ENCODE data around the gene JAG2. TPM values are rescaled to one million over a fixed set of nuclear protein-coding genes. Genes with fewer than 3 reads are reported as not detected.

The JAG2 gene
- total and polyA plus RNA-seq, 2 of the 4 experiments (the other 2 are of a cell fraction): 0.18 to 0.58 TPM

- peaks cover 34% of the 10 kb centered on the region for H3K27me3 ChIP-seq (ENCODE audit: control insufficient read depth, insufficient read depth, low read length)
- H2BK120ac ChIP-seq (ENCODE audit: low read depth, low read length): no peak overlapping the region
- DNase-seq (no peak), ATAC-seq (ENCODE audit: low read depth) (no peak)
- H3K4me1 ChIP-seq (ENCODE audit: control insufficient read depth, insufficient read depth, low read length): peaks cover 3% of the 10 kb centered on the region; the same call in 1 of the 2 replicates
- no peak overlapping the region for H3K9ac ChIP-seq (ENCODE audit: low read depth, low read length)
- no peak overlapping the region for H2BK5ac ChIP-seq (ENCODE audit: low read depth, low read length, poor library complexity, severe bottlenecking)
- CTCF ChIA-PET: interaction anchor here (0.6 kb wide), 1 partner anchor 69 kb away, joined by 3 read pairs; no protein-coding TSS in a partner anchor
- H2AK9ac ChIP-seq (replicated peaks; ENCODE audit: low read depth, low read length, poor library complexity): peak overlapping the region; percentile 42
- 70% methylated on average over 2 of the region's 10 CpGs; no CpG with 5 or more reads in 1 of the 2 experiments for WGBS, 2 experiments (ENCODE audit: extremely low coverage in 2 of 2, insufficient read length in 1 of 2)
- no peak overlapping the region for H2BK15ac ChIP-seq (ENCODE audit: low read depth, low read length)
- H4K5ac ChIP-seq (ENCODE audit: low read depth, low read length): no peak overlapping the region
- no peak overlapping the region for H4K8ac ChIP-seq (ENCODE audit: low read depth in 2 of 2, low read length in 2 of 2)
- H2BK20ac ChIP-seq (ENCODE audit: low read depth, low read length): no peak overlapping the region
- TF ChIP-seq SMC3 (IDR thresholded peaks at IDR 0.05; ENCODE audit: low read depth, low read length): no peak
- TF ChIP-seq, protein P1, sequence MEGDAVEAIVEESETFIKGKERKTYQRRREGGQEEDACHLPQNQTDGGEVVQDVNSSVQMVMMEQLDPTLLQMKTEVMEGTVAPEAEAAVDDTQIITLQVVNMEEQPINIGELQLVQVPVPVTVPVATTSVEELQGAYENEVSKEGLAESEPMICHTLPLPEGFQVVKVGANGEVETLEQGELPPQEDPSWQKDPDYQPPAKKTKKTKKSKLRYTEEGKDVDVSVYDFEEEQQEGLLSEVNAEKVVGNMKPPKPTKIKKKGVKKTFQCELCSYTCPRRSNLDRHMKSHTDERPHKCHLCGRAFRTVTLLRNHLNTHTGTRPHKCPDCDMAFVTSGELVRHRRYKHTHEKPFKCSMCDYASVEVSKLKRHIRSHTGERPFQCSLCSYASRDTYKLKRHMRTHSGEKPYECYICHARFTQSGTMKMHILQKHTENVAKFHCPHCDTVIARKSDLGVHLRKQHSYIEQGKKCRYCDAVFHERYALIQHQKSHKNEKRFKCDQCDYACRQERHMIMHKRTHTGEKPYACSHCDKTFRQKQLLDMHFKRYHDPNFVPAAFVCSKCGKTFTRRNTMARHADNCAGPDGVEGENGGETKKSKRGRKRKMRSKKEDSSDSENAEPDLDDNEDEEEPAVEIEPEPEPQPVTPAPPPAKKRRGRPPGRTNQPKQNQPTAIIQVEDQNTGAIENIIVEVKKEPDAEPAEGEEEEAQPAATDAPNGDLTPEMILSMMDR (conservative IDR thresholded peaks at IDR 0.05; ENCODE audit: low read depth, low read length): peak; percentile 11; the same call in 1 of the 2 replicates
- BruUV-seq (replicated peaks): no TSS peak
- H3K23ac ChIP-seq (ENCODE audit: low read depth, low read length): no peak overlapping the region
- no peak overlapping the region for H3K18ac ChIP-seq (ENCODE audit: low read depth, low read length)
- H3K4me2 ChIP-seq (ENCODE audit: low read depth, low read length): no peak overlapping the region
- no peak overlapping the region for H4K91ac ChIP-seq (ENCODE audit: insufficient read depth, low read depth, low read length)
- H3K79me1 ChIP-seq (ENCODE audit: low read depth in 1 of 2, low read length in 2 of 2): no peaks in the 10 kb centered on the region
- H3K56ac ChIP-seq (ENCODE audit: extremely low read depth, insufficient read depth, low read length): no peak overlapping the region
- H3K9me3 ChIP-seq (ENCODE audit: control insufficient read depth, insufficient read depth, low read length): no peaks in the 10 kb centered on the region
- dilution Hi-C loops (cut with HindIII; ENCODE audit: low sequenced_read_pairs, unreplicated experiment): no loop called here
- no peak overlapping the region for H3K4ac ChIP-seq (ENCODE audit: low read depth, low read length)
- no peak overlapping the region for H3K27ac ChIP-seq (ENCODE audit: insufficient read depth, low read length)
- no peak overlapping the region for H2AFZ ChIP-seq (replicated peaks; ENCODE audit: low read length, poor library complexity)
- POLR2A ChIA-PET (ENCODE audit: unreplicated experiment): no interaction called here
- H3K9me1 ChIP-seq (ENCODE audit: insufficient read depth, low read length): no peaks in the 10 kb centered on the region
- in situ Hi-C loops (cut with MboI; ENCODE audit: low sequenced_read_pairs): loop anchor here (5.0 kb wide), 1 partner anchor 82 kb away; no protein-coding TSS in a partner anchor
- H3K4me3 ChIP-seq (ENCODE audit: insufficient read depth, low read depth, low read length): no peak overlapping the region
- H4K20me1 ChIP-seq (ENCODE audit: insufficient read depth, low read length): peaks cover 9% of the 10 kb centered on the region
- intact Hi-C loops (cut with micrococcal nuclease): no loop called here
- no peak overlapping the region for H3K14ac ChIP-seq (replicated peaks; ENCODE audit: low read depth, low read length)
- H2AK5ac ChIP-seq (ENCODE audit: low read depth, low read length): no peak overlapping the region
- H3K36me3 ChIP-seq (ENCODE audit: control insufficient read depth, insufficient read depth, low read length): no peaks in the 10 kb centered on the region
Measured at GRCh38 chr14:105200074-105200473, 31.5 kb upstream of the JAG2 start.

Measured in IMR-90 (cell line).